ENCODE measurements around the gene ZNF81.
"Not testable (repeated sequence)": the region's sequence is repeated elsewhere in the genome, so short reads cannot be mapped to it uniquely, and the experiment has no call there.

ZNF81 gene

DNA sequence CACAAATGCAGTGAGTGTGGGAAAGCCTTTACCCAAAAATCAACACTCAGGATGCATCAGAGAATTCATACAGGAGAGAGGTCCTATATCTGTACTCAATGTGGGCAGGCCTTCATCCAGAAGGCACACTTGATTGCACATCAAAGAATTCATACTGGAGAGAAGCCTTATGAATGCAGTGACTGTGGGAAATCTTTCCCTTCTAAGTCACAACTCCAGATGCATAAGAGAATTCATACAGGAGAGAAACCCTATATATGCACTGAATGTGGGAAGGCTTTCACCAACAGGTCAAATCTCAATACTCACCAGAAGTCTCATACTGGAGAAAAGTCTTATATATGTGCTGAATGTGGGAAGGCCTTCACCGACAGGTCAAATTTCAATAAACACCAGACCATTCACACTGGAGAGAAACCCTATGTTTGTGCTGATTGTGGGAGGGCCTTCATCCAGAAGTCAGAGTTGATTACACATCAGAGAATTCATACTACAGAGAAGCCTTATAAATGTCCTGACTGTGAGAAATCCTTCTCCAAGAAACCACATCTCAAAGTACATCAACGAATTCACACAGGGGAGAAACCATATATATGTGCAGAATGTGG, 79.3 kb downstream of the ZNF81 start:
- Mint-ChIP-seq H3K36me3 (ENCODE audit: insufficient read depth) (no peaks in the 10 kb centered on the region), H3K4me1 (ENCODE audit: low read depth in 2 of 2) (no peaks in the 10 kb centered on the region), H3K27ac (no peak overlapping the region), H3K4me3 (no peak overlapping the region), H3K9me3 (peaks cover 0 to 8% of the 10 kb centered on the region in 2 donors), H3K27me3 (no peaks in the 10 kb centered on the region)
- DNase-seq (no peak), ATAC-seq (replicated peaks) (no peak)

DNA sequence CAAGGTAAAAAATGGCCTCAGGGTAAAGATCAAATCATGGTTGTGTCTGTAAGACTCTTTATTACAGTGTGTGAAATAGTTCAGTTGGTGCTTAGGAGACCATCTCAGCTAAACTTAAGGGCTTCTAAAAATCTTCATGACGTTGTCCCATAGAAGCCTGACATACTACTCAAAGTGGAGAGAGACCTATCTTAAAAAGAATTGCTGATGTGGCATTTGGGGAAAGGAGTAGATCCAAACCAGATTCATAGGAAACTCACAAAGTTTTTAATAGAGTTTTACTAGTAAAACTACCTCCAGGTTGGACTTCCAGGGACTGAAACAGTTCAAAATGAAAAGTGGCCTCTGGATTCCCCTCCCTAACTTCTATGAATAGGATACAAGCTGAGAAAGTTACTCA, 81.6 kb downstream of the ZNF81 start:
- no peaks in the 10 kb centered on the region for H3K4me1 Mint-ChIP-seq (ENCODE audit: low read depth in 2 of 2)
- no peaks in the 10 kb centered on the region for H3K36me3 Mint-ChIP-seq (ENCODE audit: insufficient read depth)
- ATAC-seq (replicated peaks) = no peak
- no peak overlapping the region for H3K27ac Mint-ChIP-seq
- no peaks in the 10 kb centered on the region for H3K27me3 Mint-ChIP-seq
- H3K9me3 Mint-ChIP-seq = peaks cover 0 to 8% of the 10 kb centered on the region in 2 donors
- DNase-seq = no peak
- H3K4me3 Mint-ChIP-seq = no peak overlapping the region

DNA sequence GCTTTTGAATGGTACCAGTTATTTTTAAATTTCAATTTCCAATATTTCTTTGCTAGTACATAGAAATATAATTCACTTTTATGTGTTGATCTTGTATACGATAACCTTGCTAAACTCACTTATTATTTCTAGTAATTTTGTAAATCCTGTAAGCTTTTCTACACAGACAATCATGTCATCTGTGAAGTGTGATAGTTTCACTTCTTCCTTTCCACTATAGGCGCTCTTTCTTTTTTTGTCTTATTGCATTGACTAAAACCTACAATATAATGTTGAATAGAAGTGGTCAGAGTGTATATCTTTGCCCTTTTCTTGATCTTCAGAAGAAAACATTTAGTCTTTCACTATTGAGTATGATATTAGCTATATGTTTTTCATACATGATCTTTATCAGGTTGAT, 90.5 kb downstream of the ZNF81 start:
- H3K36me3 Mint-ChIP-seq (ENCODE audit: insufficient read depth) = no peaks in the 10 kb centered on the region
- no peak overlapping the region for H3K27ac Mint-ChIP-seq
- no peaks in the 10 kb centered on the region for H3K9me3 Mint-ChIP-seq
- DNase-seq = no peak
- no peak overlapping the region for H3K4me3 Mint-ChIP-seq
- H3K4me1 Mint-ChIP-seq (ENCODE audit: low read depth in 2 of 2) = no peaks in the 10 kb centered on the region
- no peaks in the 10 kb centered on the region for H3K27me3 Mint-ChIP-seq
- no peak for ATAC-seq (replicated peaks)

DNA sequence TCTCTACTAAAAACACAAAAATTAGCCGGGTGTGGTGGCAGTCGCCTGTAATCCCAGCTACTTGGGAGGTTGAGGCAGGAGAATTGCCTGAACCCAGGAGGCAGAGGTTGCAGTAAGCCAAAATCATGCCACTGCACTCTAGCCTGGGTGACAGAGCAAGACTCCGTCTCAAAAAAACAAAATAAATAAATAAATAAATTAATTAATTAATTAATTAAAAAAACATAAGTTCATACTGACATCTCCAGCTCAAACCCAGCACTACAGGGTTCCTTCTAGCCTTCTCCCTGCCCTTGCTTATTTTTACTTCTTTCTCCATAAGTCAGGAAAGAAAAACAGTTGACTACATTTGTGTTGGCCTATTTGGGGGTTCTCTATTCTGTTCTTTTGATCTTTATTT, 95.3 kb downstream of the ZNF81 start:
- H3K4me3 Mint-ChIP-seq; H3K36me3 Mint-ChIP-seq (ENCODE audit: insufficient read depth); DNase-seq; H3K27me3 Mint-ChIP-seq; ATAC-seq (replicated peaks); H3K27ac Mint-ChIP-seq; H3K4me1 Mint-ChIP-seq (ENCODE audit: low read depth in 2 of 2); H3K9me3 Mint-ChIP-seq: not testable (repeated sequence)

DNA sequence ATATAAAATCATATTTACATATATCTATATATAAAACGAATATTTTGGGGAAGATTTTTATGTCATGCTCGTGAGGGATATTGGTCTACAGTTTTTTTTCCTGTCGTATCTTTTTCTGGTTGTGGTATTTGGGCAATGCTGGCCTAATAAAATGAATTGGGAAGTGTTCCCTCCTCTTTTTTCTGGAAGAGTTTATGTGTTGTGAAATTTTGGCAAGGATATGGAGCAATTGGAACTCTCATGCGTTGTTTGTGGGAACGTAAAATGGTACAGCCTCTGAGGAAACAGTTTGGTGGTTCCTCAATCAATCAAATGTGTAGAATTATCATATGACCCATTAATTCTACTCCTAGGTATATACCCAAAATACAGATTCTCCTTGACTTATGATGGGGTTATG, 97.2 kb downstream of the ZNF81 start:
- H3K36me3 Mint-ChIP-seq (ENCODE audit: insufficient read depth) = no peaks in the 10 kb centered on the region
- H3K27ac Mint-ChIP-seq = no peak overlapping the region
- no peaks in the 10 kb centered on the region for H3K27me3 Mint-ChIP-seq
- no peak for ATAC-seq (replicated peaks)
- no peak overlapping the region for H3K4me3 Mint-ChIP-seq
- H3K4me1 Mint-ChIP-seq (ENCODE audit: low read depth in 2 of 2) = no peaks in the 10 kb centered on the region
- DNase-seq = no peak
- no peaks in the 10 kb centered on the region for H3K9me3 Mint-ChIP-seq

DNA sequence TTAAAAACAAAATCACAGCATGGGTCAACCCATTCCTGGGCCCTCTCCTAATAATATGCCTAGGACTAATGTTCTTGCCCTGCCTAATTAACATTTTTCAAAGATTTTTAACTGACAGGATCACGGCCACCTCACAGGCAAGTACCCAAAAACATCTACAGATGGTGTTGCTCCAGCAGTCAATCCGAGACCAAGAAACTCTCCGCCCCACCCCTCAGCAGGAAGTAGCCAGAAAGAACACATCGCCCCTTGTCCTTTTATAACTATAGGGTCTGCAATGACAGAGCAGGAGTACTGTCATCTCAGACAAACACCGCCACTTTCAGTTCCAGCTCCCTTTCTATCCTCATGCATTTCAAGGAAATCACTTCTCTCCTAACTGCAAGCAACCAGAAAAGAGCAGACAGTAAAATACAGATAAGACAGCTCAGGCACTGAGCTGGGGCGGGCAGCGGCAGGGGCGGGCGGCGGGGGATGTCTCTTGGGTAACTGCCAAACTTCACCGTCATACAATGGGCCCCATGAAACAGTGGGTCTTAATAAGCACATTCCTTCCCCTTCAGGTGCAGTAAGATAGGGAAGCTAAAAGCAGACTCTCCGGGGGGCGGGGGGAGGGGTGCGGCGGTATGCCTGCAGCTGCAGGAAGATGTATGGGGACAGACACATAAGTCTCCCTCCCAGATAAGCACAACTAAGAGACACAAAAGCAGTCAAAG, 99.7 kb downstream of the ZNF81 start:
- no peaks in the 10 kb centered on the region for H3K27me3 Mint-ChIP-seq
- no peak overlapping the region for H3K27ac Mint-ChIP-seq
- DNase-seq = no peak

DNA sequence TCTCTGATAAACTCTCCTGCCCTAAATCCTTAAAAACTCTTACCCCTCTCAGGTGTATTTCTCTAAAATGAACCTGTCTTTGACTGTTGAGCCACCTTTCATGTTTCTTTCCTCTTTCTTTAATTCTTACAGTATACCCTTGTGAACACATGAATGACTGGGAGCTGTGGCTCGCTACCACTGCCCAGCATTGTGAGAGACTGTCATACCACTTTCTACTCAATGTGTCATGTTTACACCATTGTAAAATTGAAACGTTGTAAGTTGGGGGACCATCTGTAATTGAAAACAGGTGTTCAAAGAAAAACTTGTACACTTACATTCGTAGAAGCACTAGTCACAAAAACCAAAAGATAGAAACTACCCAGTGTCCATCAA, 100.2 kb downstream of the ZNF81 start:
- DNase-seq (no peak), ATAC-seq (replicated peaks) (no peak)
- no peak overlapping the region for H3K27ac Mint-ChIP-seq
- H3K36me3 Mint-ChIP-seq (ENCODE audit: insufficient read depth) = no peaks in the 10 kb centered on the region
- H3K27me3 Mint-ChIP-seq = no peaks in the 10 kb centered on the region
- H3K4me3 Mint-ChIP-seq = no peak overlapping the region
- no peaks in the 10 kb centered on the region for H3K4me1 Mint-ChIP-seq (ENCODE audit: low read depth in 2 of 2)
- no peaks in the 10 kb centered on the region for H3K9me3 Mint-ChIP-seq

More for the DNA sequence above, 99.7 kb downstream of the ZNF81 start:
- Mint-ChIP-seq H3K4me3 (no peak overlapping the region), H3K36me3 (ENCODE audit: insufficient read depth) (no peaks in the 10 kb centered on the region), H3K9me3 (no peaks in the 10 kb centered on the region), H3K4me1 (ENCODE audit: low read depth in 2 of 2) (no peaks in the 10 kb centered on the region)
- no peak for ATAC-seq (replicated peaks)

DNA sequence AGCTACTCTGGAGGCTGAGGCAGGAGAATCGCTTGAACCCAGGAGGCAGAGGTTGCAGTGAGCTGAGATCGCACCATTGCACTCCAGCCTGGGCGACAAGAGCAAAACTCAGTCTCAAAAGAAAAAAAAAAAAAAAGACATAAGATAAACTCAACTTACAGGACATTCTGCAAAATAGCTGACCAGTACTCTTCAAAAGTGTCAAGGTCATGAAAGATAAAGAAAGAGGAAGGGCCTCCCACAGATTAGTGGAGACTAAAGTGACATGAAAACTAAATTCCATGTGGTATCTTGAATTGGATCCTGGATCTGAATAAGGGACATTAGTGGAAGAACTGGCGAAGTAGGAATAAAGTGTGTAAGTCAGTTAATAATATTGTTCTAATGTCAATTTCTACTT, 103.7 kb downstream of the ZNF81 start:
- H3K4me1 Mint-ChIP-seq (ENCODE audit: low read depth in 2 of 2) = no peaks in the 10 kb centered on the region

DNA sequence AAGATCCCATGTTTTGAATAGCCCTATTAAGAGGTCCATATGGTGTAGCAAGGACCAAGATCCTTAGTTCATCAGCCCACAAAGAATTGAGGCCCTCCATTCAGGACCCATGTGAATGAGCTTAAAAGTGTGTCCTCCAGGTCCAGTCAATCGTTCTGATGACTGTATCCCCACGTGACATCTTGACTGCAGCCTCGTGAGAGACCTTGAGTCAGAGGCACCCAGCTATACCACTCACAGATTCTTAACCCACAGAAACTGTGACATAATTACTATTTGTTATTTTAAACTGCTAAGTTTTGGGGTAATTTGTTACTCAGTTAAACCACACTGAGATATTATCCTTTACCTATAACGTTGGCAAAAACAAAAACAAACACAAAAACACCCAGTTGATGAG, 104.7 kb downstream of the ZNF81 start:
- no peak overlapping the region for H3K4me3 Mint-ChIP-seq

More for the DNA sequence above, 103.7 kb downstream of the ZNF81 start:
- no peak overlapping the region for H3K27ac Mint-ChIP-seq
- H3K9me3 Mint-ChIP-seq = no peaks in the 10 kb centered on the region
- no peaks in the 10 kb centered on the region for H3K27me3 Mint-ChIP-seq
- no peak for DNase-seq
- H3K36me3 Mint-ChIP-seq (ENCODE audit: insufficient read depth) = no peaks in the 10 kb centered on the region
- no peak for ATAC-seq (replicated peaks)
- no peak overlapping the region for H3K4me3 Mint-ChIP-seq

DNA sequence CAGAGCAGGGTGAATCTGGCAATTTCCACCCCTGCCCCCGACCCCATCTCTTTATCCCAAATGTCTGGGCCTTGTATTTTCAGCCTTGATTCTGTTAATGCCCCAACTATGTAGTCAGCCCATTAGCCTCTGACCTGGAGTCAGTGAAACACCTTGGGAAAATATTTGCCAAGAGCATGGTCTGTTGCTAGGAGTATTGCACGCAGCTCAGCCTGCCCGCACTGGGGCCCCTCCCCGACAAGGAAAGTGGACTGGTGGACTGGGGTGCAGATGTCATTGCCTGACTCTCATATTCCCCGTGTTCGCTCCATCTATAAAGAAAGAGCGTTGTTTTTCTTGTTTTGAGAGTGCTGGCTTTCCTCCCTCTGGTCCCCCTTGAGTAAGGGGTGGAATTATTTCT, 118.6 kb downstream of the ZNF81 start:
- H3K4me1 Mint-ChIP-seq (ENCODE audit: low read depth in 2 of 2); H3K36me3 Mint-ChIP-seq (ENCODE audit: insufficient read depth); H3K27me3 Mint-ChIP-seq; H3K4me3 Mint-ChIP-seq; ATAC-seq (replicated peaks); DNase-seq; H3K27ac Mint-ChIP-seq; H3K9me3 Mint-ChIP-seq: not testable (repeated sequence)

More for the DNA sequence above, 104.7 kb downstream of the ZNF81 start:
- no peaks in the 10 kb centered on the region for H3K36me3 Mint-ChIP-seq (ENCODE audit: insufficient read depth)
- H3K27me3 Mint-ChIP-seq = no peaks in the 10 kb centered on the region
- H3K27ac Mint-ChIP-seq = no peak overlapping the region
- ATAC-seq (replicated peaks) (no peak), DNase-seq (no peak)
- no peaks in the 10 kb centered on the region for H3K9me3 Mint-ChIP-seq
- H3K4me1 Mint-ChIP-seq (ENCODE audit: low read depth in 2 of 2) = no peaks in the 10 kb centered on the region

DNA sequence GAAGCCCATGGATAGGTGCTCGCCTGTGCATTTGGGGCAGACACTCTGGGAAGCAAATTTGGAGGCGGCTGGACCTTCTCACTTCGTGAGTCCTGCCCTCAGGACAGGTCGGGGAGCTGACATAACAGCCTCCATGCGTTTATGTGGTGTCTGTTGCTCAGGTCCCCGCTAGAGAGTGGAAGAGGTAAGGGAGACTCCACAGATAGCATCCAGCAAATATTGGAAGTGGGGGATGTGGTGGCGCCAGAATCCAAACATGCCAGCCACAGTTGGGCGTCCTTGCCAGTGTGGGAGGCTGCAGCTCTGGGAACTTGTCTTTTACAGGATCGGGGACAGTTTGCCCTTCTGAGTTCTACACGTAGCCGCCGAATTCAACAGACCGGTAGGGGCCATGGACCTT, 119.3 kb downstream of the ZNF81 start:
- H3K36me3 Mint-ChIP-seq (ENCODE audit: insufficient read depth) = no peaks in the 10 kb centered on the region
- H3K9me3 Mint-ChIP-seq = no peaks in the 10 kb centered on the region
- no peak overlapping the region for H3K4me3 Mint-ChIP-seq
- no peaks in the 10 kb centered on the region for H3K4me1 Mint-ChIP-seq (ENCODE audit: low read depth in 2 of 2)
- no peak for DNase-seq
- no peak overlapping the region for H3K27ac Mint-ChIP-seq
- ATAC-seq (replicated peaks) = no peak
- H3K27me3 Mint-ChIP-seq = no peaks in the 10 kb centered on the region

DNA sequence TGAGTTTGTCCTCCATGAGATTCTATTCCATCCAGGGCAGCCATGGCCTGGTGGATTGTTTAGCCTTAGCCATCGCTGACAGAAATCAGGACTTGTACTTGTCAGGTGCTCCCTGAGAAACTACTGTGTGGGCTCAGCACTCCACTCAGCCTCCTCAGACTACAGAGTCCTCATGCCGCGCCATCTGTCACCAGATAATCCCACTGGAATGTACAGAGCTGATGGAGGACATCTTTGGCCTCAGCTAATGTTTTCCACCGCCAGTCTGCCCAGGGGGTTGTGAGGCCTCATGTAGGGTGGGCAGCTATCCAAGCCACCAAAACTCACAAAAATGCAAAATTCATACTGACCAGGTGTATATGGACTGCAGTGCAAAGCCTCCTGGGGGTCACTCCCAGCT, 121.5 kb downstream of the ZNF81 start:
- not testable (repeated sequence) for H3K4me3 Mint-ChIP-seq; H3K36me3 Mint-ChIP-seq (ENCODE audit: insufficient read depth); H3K9me3 Mint-ChIP-seq; H3K27ac Mint-ChIP-seq; ATAC-seq (replicated peaks); DNase-seq; H3K27me3 Mint-ChIP-seq; H3K4me1 Mint-ChIP-seq (ENCODE audit: low read depth in 2 of 2)

DNA sequence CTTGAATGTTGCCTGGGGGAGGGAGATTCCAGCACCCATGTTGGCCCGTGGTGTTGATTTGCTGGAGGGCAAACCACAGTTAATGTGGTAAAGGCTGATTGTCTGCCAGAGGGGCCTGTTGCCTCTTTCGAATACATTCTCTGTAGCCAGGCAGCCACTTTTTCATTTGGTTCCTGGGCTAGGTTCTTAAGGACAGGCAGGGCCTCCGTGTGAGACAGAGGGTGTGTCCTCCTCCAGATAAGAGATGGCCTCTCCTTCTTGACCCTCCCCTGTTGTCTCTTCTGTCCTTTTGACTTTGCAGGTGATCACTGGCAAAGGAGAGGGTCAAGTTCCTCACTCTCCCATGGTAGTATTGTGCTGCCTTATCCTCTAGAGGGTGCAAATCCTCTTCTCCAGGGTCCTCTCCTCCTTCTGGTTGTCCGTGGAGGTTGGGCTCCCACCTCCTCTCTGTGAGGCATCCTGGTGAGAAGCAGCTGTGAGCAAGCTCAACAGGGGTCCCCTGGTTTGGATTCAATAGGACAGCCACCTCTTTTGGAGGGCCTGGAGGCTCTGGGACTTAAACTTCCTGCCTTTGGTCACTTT, 122.2 kb downstream of the ZNF81 start:
- DNase-seq (peak in 2 of 3 experiments; percentile 2 to 3), ATAC-seq (replicated peaks) (peak; percentile 46)
- Mint-ChIP-seq H3K27me3 (no peaks in the 10 kb centered on the region), H3K4me3 (no peak overlapping the region), H3K4me1 (ENCODE audit: low read depth in 2 of 2) (no peaks in the 10 kb centered on the region), H3K27ac (no peak overlapping the region), H3K9me3 (no peaks in the 10 kb centered on the region), H3K36me3 (ENCODE audit: insufficient read depth) (no peaks in the 10 kb centered on the region)

DNA sequence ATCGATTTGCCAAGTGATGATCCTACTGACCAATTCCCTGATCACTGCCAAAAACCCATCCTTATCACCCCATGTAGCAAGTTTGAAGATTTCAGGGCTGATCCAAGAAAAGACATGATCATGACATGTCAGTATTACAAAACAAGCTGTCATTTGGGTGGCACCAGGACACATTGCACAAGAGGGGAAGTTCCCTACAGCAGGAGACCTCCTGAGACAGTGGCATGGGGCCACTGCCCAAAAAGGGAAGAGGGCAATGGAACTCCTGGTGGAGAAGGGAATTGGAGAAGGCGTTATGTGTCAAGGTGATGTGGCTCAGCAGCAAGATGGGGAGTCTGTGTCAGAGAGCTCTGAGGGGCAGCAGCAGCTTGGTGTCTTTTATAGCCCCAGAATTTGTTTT, 123.7 kb downstream of the ZNF81 start:
- Mint-ChIP-seq H3K27me3 (no peaks in the 10 kb centered on the region), H3K9me3 (no peaks in the 10 kb centered on the region), H3K36me3 (ENCODE audit: insufficient read depth) (no peaks in the 10 kb centered on the region), H3K4me1 (ENCODE audit: low read depth in 2 of 2) (no peaks in the 10 kb centered on the region), H3K27ac (no peak overlapping the region), H3K4me3 (no peak overlapping the region)
- DNase-seq (no peak), ATAC-seq (replicated peaks) (no peak)

Data from effector memory CD8-positive, alpha-beta T cell (primary cell).